ENCODE results near the gene TOMT.
A peak's percentile ranks its signal among the peaks of the same experiment; 100 is the strongest.
"Not testable (repeated sequence)": the region's sequence is repeated elsewhere in the genome, so short reads cannot be mapped to it uniquely, and the experiment has no call there.

TOMT gene

GRCh38 chr11:72135891-72136683 lies 30.4 kb downstream of the TOMT start:
- DNase-seq (ENCODE audit: insufficient read length, low spot score): no peak
- FAIRE-seq: no peak
- no peak for TF ChIP-seq POU2F2 (IDR thresholded peaks at IDR 0.05; ENCODE audit: low read depth, low read length)
- TF ChIP-seq TAF1 (IDR thresholded peaks at IDR 0.05; ENCODE audit: low read depth, low read length): no peak
- TF ChIP-seq SPI1 (IDR thresholded peaks at IDR 0.05; ENCODE audit: low read depth, low read length): no peak
- TF ChIP-seq PAX5 (IDR thresholded peaks at IDR 0.05; ENCODE audit: insufficient read depth, low read length, severe bottlenecking): no peak
- TF ChIP-seq POLR2AphosphoS5 (IDR thresholded peaks at IDR 0.05; ENCODE audit: low read depth, low read length): no peak
- no peak for TF ChIP-seq POLR2A (IDR thresholded peaks at IDR 0.05; ENCODE audit: low read depth, low read length)

- DNase-seq (ENCODE audit: insufficient read length, low spot score) (no peak), FAIRE-seq (no peak)
- TF ChIP-seq POLR2AphosphoS5 (IDR thresholded peaks at IDR 0.05; ENCODE audit: low read depth, low read length): no peak
- TF ChIP-seq POLR2A (IDR thresholded peaks at IDR 0.05; ENCODE audit: low read depth, low read length): no peak
- TF ChIP-seq PAX5 (IDR thresholded peaks at IDR 0.05; ENCODE audit: insufficient read depth, low read length, severe bottlenecking): no peak
- TF ChIP-seq SPI1 (IDR thresholded peaks at IDR 0.05; ENCODE audit: low read depth, low read length): no peak
- TF ChIP-seq POU2F2 (IDR thresholded peaks at IDR 0.05; ENCODE audit: low read depth, low read length): no peak
- no peak for TF ChIP-seq TAF1 (IDR thresholded peaks at IDR 0.05; ENCODE audit: low read depth, low read length)
These were observed 31.0 kb downstream of the TOMT start for GRCh38 chr11:72136684-72137262.

- DNase-seq (ENCODE audit: insufficient read length, low spot score): no peak
- TF ChIP-seq TAF1 (IDR thresholded peaks at IDR 0.05; ENCODE audit: low read depth, low read length) (no peak), POLR2A (IDR thresholded peaks at IDR 0.05; ENCODE audit: low read depth, low read length) (no peak), POU2F2 (IDR thresholded peaks at IDR 0.05; ENCODE audit: low read depth, low read length) (no peak), POLR2AphosphoS5 (IDR thresholded peaks at IDR 0.05; ENCODE audit: low read depth, low read length) (no peak), SPI1 (IDR thresholded peaks at IDR 0.05; ENCODE audit: low read depth, low read length) (no peak), PAX5 (IDR thresholded peaks at IDR 0.05; ENCODE audit: insufficient read depth, low read length, severe bottlenecking) (no peak)
- FAIRE-seq: no peak
These were observed 33.2 kb downstream of the TOMT start for GRCh38 chr11:72138821-72139390.

GRCh38 chr11:72139500-72139899 lies 33.8 kb downstream of the TOMT start:
- FAIRE-seq: no peak
- no peak for DNase-seq (ENCODE audit: insufficient read length, low spot score)
- TF ChIP-seq SPI1 (IDR thresholded peaks at IDR 0.05; ENCODE audit: low read depth, low read length): no peak
- TF ChIP-seq PAX5 (IDR thresholded peaks at IDR 0.05; ENCODE audit: insufficient read depth, low read length, severe bottlenecking): no peak
- TF ChIP-seq POLR2A (IDR thresholded peaks at IDR 0.05; ENCODE audit: low read depth, low read length): no peak
- no peak for TF ChIP-seq TAF1 (IDR thresholded peaks at IDR 0.05; ENCODE audit: low read depth, low read length)
- TF ChIP-seq POLR2AphosphoS5 (IDR thresholded peaks at IDR 0.05; ENCODE audit: low read depth, low read length): no peak
- TF ChIP-seq POU2F2 (IDR thresholded peaks at IDR 0.05; ENCODE audit: low read depth, low read length): no peak

- no peak for TF ChIP-seq PAX5 (IDR thresholded peaks at IDR 0.05; ENCODE audit: insufficient read depth, low read length, severe bottlenecking)
- DNase-seq (ENCODE audit: insufficient read length, low spot score) (no peak), FAIRE-seq (no peak)
These were observed 34.9 kb downstream of the TOMT start for GRCh38 chr11:72140661-72141060.

GRCh38 chr11:72141066-72141465 lies 35.3 kb downstream of the TOMT start:
- DNase-seq (ENCODE audit: insufficient read length, low spot score) (no peak), FAIRE-seq (no peak)
- TF ChIP-seq POLR2A (IDR thresholded peaks at IDR 0.05; ENCODE audit: low read depth, low read length) (no peak), POLR2AphosphoS5 (IDR thresholded peaks at IDR 0.05; ENCODE audit: low read depth, low read length) (no peak), PAX5 (IDR thresholded peaks at IDR 0.05; ENCODE audit: insufficient read depth, low read length, severe bottlenecking) (no peak), TAF1 (IDR thresholded peaks at IDR 0.05; ENCODE audit: low read depth, low read length) (no peak), SPI1 (IDR thresholded peaks at IDR 0.05; ENCODE audit: low read depth, low read length) (no peak), POU2F2 (IDR thresholded peaks at IDR 0.05; ENCODE audit: low read depth, low read length) (no peak)

GRCh38 chr11:72142086-72142485 lies 36.4 kb downstream of the TOMT start:
- not testable (repeated sequence) for FAIRE-seq; DNase-seq (ENCODE audit: insufficient read length, low spot score)

- peak; percentile 87 for FAIRE-seq
- not testable (repeated sequence) for DNase-seq (ENCODE audit: insufficient read length, low spot score)
These were observed 36.8 kb downstream of the TOMT start for GRCh38 chr11:72142543-72142942.

- DNase-seq (ENCODE audit: insufficient read length, low spot score): no peak
- no peak for TF ChIP-seq TAF1 (IDR thresholded peaks at IDR 0.05; ENCODE audit: low read depth, low read length)
- TF ChIP-seq SPI1 (IDR thresholded peaks at IDR 0.05; ENCODE audit: low read depth, low read length): no peak
- TF ChIP-seq POLR2A (IDR thresholded peaks at IDR 0.05; ENCODE audit: low read depth, low read length): no peak
- TF ChIP-seq POU2F2 (IDR thresholded peaks at IDR 0.05; ENCODE audit: low read depth, low read length): no peak
- no peak for TF ChIP-seq POLR2AphosphoS5 (IDR thresholded peaks at IDR 0.05; ENCODE audit: low read depth, low read length)
- TF ChIP-seq PAX5 (IDR thresholded peaks at IDR 0.05; ENCODE audit: insufficient read depth, low read length, severe bottlenecking): no peak
- no peak for FAIRE-seq
These were observed 39.3 kb downstream of the TOMT start for GRCh38 chr11:72144807-72145565.

- FAIRE-seq (no peak), DNase-seq (ENCODE audit: insufficient read length, low spot score) (no peak)
- TF ChIP-seq TAF1 (IDR thresholded peaks at IDR 0.05; ENCODE audit: low read depth, low read length) (no peak), POLR2AphosphoS5 (IDR thresholded peaks at IDR 0.05; ENCODE audit: low read depth, low read length) (no peak), PAX5 (IDR thresholded peaks at IDR 0.05; ENCODE audit: insufficient read depth, low read length, severe bottlenecking) (no peak), POLR2A (IDR thresholded peaks at IDR 0.05; ENCODE audit: low read depth, low read length) (no peak), POU2F2 (IDR thresholded peaks at IDR 0.05; ENCODE audit: low read depth, low read length) (no peak), SPI1 (IDR thresholded peaks at IDR 0.05; ENCODE audit: low read depth, low read length) (no peak)
These were observed 40.9 kb downstream of the TOMT start for GRCh38 chr11:72146625-72147024.
